Subcutaneous abdominal adipose tissue (tissue), 5 donors: Measurements from ENCODE around the gene CPSF4.

ENCODE experiments used
- H3K27ac ChIP-seq: one replicate; pipeline ENCODE4 v1.7.0; 2013; ENCODE audit warnings: low read depth, mild to moderate bottlenecking, inconsistent platforms, low read length, moderate library complexity
- H3K27me3 ChIP-seq, 5 donors: one replicate each; pipeline ENCODE4 v1.7.0; 2013; ENCODE audit warnings: low read length in 5 of 5, inconsistent platforms in 1 of 5; ENCODE audit not compliant: control insufficient read depth in 5 of 5, insufficient read depth in 4 of 5
- H3K36me3 ChIP-seq, 5 donors: one replicate each; pipeline ENCODE4 v1.7.0; 2013; ENCODE audit warnings: low read length in 5 of 5; ENCODE audit not compliant: control insufficient read depth in 5 of 5, insufficient read depth in 5 of 5
- H3K4me1 ChIP-seq, 5 donors: one replicate each; pipeline ENCODE4 v1.7.0; 2013; ENCODE audit warnings: low read length in 5 of 5, mild to moderate bottlenecking in 3 of 5, moderate library complexity in 1 of 5; ENCODE audit not compliant: control insufficient read depth in 5 of 5, insufficient read depth in 5 of 5
- H3K4me3 ChIP-seq, 5 donors: one replicate each; pipeline ENCODE4 v1.7.0; 2013; ENCODE audit warnings: low read length in 5 of 5, low read depth in 1 of 5
- H3K9ac ChIP-seq, 5 donors: one replicate each; pipeline ENCODE4 v1.7.0; 2013; ENCODE audit warnings: low read length in 5 of 5, mild to moderate bottlenecking in 4 of 5, moderate library complexity in 3 of 5
- H3K9me3 ChIP-seq, 5 donors: one replicate each; pipeline ENCODE4 v1.7.0; 2013; ENCODE audit warnings: low read length in 5 of 5; ENCODE audit not compliant: control insufficient read depth in 5 of 5
- donor health status: healthy.
- donor health status: healthy.
- donor health status: healthy.
- donor health status: healthy.
- donor health status: healthy.

Gene CPSF4

GRCh38 chr7:99440195-99440594 lies 1.5 kb downstream of the CPSF4 start:
- peaks cover 12 to 45% (median 35%) of the 10 kb centered on the region in 5 donors for H3K4me1 ChIP-seq
- H3K27ac ChIP-seq = no peak overlapping the region
- H3K9ac ChIP-seq = peak overlapping the region in 3 of 5 donors; percentile 86 to 91 (median 90)
- H3K27me3 ChIP-seq = no peaks in the 10 kb centered on the region
- peak overlapping the region; percentile 87 to 95 (median 93) for H3K4me3 ChIP-seq
- no peaks in the 10 kb centered on the region for H3K9me3 ChIP-seq
- peaks cover 3 to 13% (median 10%) of the 10 kb centered on the region in 5 donors for H3K36me3 ChIP-seq

- no peaks in the 10 kb centered on the region for H3K9me3 ChIP-seq
- H3K4me1 ChIP-seq = peaks cover 4 to 28% (median 12%) of the 10 kb centered on the region in 5 donors
- no peak overlapping the region for H3K9ac ChIP-seq
- no peaks in the 10 kb centered on the region for H3K27me3 ChIP-seq
- peaks cover 3 to 62% (median 57%) of the 10 kb centered on the region in 5 donors for H3K36me3 ChIP-seq
- H3K27ac ChIP-seq = no peak overlapping the region
- H3K4me3 ChIP-seq = no peak overlapping the region
Observed at GRCh38 chr7:99446096-99446495, 7.4 kb downstream of the CPSF4 start.

- H3K4me1 ChIP-seq = peaks cover 0 to 27% (median 12%) of the 10 kb centered on the region in 5 donors
- no peaks in the 10 kb centered on the region for H3K27me3 ChIP-seq
- no peaks in the 10 kb centered on the region for H3K9me3 ChIP-seq
- H3K9ac ChIP-seq = no peak overlapping the region
- H3K4me3 ChIP-seq = no peak overlapping the region
- H3K27ac ChIP-seq = no peak overlapping the region
- peaks cover 2 to 80% (median 71%) of the 10 kb centered on the region in 5 donors for H3K36me3 ChIP-seq
Observed at GRCh38 chr7:99447943-99448342, 9.2 kb downstream of the CPSF4 start.

GRCh38 chr7:99448855-99449254 lies 10.1 kb downstream of the CPSF4 start:
- Histone ChIP-seq H3K36me3 (peaks cover 0 to 88% (median 77%) of the 10 kb centered on the region in 5 donors), H3K4me3 (no peak overlapping the region), H3K9me3 (no peaks in the 10 kb centered on the region), H3K27me3 (no peaks in the 10 kb centered on the region), H3K9ac (no peak overlapping the region), H3K27ac (no peak overlapping the region), H3K4me1 (peaks cover 0 to 27% (median 12%) of the 10 kb centered on the region in 5 donors)

- Histone ChIP-seq H3K9me3 (no peaks in the 10 kb centered on the region), H3K4me1 (peaks cover 0 to 27% (median 12%) of the 10 kb centered on the region in 5 donors), H3K27ac (no peak overlapping the region), H3K4me3 (no peak overlapping the region), H3K9ac (no peak overlapping the region), H3K27me3 (no peaks in the 10 kb centered on the region), H3K36me3 (peaks cover 0 to 90% (median 81%) of the 10 kb centered on the region in 5 donors)
Observed at GRCh38 chr7:99449326-99449725, 10.6 kb downstream of the CPSF4 start.

- H3K9ac ChIP-seq = no peak overlapping the region
- peaks cover 0 to 27% (median 12%) of the 10 kb centered on the region in 5 donors for H3K4me1 ChIP-seq
- no peak overlapping the region for H3K27ac ChIP-seq
- no peak overlapping the region for H3K4me3 ChIP-seq
- H3K9me3 ChIP-seq = no peaks in the 10 kb centered on the region
- H3K36me3 ChIP-seq = peaks cover 0 to 96% (median 89%) of the 10 kb centered on the region in 5 donors
- no peaks in the 10 kb centered on the region for H3K27me3 ChIP-seq
Observed at GRCh38 chr7:99451936-99452335, 13.2 kb downstream of the CPSF4 start.

- H3K9ac ChIP-seq = no peak overlapping the region
Observed at GRCh38 chr7:99452541-99452940, 13.8 kb downstream of the CPSF4 start.

GRCh38 chr7:99453105-99453504 lies 14.4 kb downstream of the CPSF4 start:
- no peak overlapping the region for H3K27ac ChIP-seq
- no peaks in the 10 kb centered on the region for H3K9me3 ChIP-seq
- peaks cover 1 to 27% (median 12%) of the 10 kb centered on the region in 5 donors for H3K4me1 ChIP-seq
- no peak overlapping the region for H3K9ac ChIP-seq
- no peak overlapping the region for H3K4me3 ChIP-seq
- peaks cover 0 to 100% (median 95%) of the 10 kb centered on the region in 5 donors for H3K36me3 ChIP-seq
- H3K27me3 ChIP-seq = no peaks in the 10 kb centered on the region

More at GRCh38 chr7:99452541-99452940, 13.8 kb downstream of the CPSF4 start:
- Histone ChIP-seq H3K27me3 (no peaks in the 10 kb centered on the region), H3K4me3 (no peak overlapping the region), H3K36me3 (peaks cover 0 to 100% (median 95%) of the 10 kb centered on the region in 5 donors), H3K9me3 (no peaks in the 10 kb centered on the region), H3K4me1 (peaks cover 0 to 27% (median 12%) of the 10 kb centered on the region in 5 donors), H3K27ac (no peak overlapping the region)

GRCh38 chr7:99455874-99456273 lies 17.1 kb downstream of the CPSF4 start:
- no peaks in the 10 kb centered on the region for H3K9me3 ChIP-seq
- peaks cover 0 to 95% (median 92%) of the 10 kb centered on the region in 5 donors for H3K36me3 ChIP-seq
- no peak overlapping the region for H3K4me3 ChIP-seq
- no peak overlapping the region for H3K27ac ChIP-seq
- H3K27me3 ChIP-seq = no peaks in the 10 kb centered on the region
- peaks cover 1 to 24% (median 16%) of the 10 kb centered on the region in 5 donors for H3K4me1 ChIP-seq
- no peak overlapping the region for H3K9ac ChIP-seq

GRCh38 chr7:99456288-99456687 lies 17.5 kb downstream of the CPSF4 start:
- Histone ChIP-seq H3K4me1 (peaks cover 1 to 22% (median 16%) of the 10 kb centered on the region in 5 donors), H3K27ac (no peak overlapping the region), H3K9ac (no peak overlapping the region), H3K4me3 (no peak overlapping the region), H3K9me3 (no peaks in the 10 kb centered on the region), H3K27me3 (no peaks in the 10 kb centered on the region), H3K36me3 (peaks cover 0 to 91% (median 89%) of the 10 kb centered on the region in 5 donors)
